NB4 (cell line): ENCODE results near the gene STPG4.

Experiments
- MYC ChIP-seq: IDR thresholded peaks from 2 replicates; pipeline ENCODE4 v1.6.1; 2011; ENCODE audit warnings: low read depth, low read length
- POLR2A ChIP-seq: IDR thresholded peaks from 2 replicates; pipeline ENCODE4 v1.6.1; 2011; ENCODE audit warnings: mild to moderate bottlenecking; ENCODE audit not compliant: insufficient read length; ENCODE audit errors: extremely low read depth
- TF ChIP-seq, protein P1 (sequence below): IDR thresholded peaks from one replicate; pipeline ENCODE4 v1.5.1; 2012; ENCODE audit warnings: low read depth, low read length
- TF ChIP-seq, protein P2 (sequence below): IDR thresholded peaks from 2 replicates; pipeline ENCODE4 v1.6.1; 2011; ENCODE audit warnings: low read depth, low read length

DNA sequence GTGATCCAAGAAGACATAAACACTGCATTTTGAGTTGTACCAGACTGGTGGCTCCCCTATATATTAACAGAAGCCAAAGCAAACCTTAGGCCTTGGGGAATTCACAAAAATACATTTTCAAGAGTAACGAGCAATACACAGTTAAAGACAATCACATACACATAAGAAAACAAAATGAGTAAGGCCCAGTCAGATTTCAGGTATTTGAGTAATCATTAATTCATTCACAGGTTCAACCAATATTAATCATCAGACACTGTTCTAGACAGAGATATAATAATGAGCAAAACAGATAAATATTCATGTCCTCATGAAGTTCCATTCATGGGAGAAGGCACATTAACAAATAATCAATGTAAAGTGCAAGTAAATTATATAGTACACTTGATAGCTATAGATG lies 9.6 kb downstream of the STPG4 start:
- TF ChIP-seq, protein P1, sequence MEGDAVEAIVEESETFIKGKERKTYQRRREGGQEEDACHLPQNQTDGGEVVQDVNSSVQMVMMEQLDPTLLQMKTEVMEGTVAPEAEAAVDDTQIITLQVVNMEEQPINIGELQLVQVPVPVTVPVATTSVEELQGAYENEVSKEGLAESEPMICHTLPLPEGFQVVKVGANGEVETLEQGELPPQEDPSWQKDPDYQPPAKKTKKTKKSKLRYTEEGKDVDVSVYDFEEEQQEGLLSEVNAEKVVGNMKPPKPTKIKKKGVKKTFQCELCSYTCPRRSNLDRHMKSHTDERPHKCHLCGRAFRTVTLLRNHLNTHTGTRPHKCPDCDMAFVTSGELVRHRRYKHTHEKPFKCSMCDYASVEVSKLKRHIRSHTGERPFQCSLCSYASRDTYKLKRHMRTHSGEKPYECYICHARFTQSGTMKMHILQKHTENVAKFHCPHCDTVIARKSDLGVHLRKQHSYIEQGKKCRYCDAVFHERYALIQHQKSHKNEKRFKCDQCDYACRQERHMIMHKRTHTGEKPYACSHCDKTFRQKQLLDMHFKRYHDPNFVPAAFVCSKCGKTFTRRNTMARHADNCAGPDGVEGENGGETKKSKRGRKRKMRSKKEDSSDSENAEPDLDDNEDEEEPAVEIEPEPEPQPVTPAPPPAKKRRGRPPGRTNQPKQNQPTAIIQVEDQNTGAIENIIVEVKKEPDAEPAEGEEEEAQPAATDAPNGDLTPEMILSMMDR = no peak
- TF ChIP-seq, protein P2, sequence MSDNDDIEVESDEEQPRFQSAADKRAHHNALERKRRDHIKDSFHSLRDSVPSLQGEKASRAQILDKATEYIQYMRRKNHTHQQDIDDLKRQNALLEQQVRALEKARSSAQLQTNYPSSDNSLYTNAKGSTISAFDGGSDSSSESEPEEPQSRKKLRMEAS = no peak
- TF ChIP-seq POLR2A = no peak
- no peak for TF ChIP-seq MYC
